Measurements from ENCODE around the gene KRT84.

Gene KRT84, protein sequence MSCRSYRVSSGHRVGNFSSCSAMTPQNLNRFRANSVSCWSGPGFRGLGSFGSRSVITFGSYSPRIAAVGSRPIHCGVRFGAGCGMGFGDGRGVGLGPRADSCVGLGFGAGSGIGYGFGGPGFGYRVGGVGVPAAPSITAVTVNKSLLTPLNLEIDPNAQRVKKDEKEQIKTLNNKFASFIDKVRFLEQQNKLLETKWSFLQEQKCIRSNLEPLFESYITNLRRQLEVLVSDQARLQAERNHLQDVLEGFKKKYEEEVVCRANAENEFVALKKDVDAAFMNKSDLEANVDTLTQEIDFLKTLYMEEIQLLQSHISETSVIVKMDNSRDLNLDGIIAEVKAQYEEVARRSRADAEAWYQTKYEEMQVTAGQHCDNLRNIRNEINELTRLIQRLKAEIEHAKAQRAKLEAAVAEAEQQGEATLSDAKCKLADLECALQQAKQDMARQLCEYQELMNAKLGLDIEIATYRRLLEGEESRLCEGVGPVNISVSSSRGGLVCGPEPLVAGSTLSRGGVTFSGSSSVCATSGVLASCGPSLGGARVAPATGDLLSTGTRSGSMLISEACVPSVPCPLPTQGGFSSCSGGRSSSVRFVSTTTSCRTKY

DNA sequence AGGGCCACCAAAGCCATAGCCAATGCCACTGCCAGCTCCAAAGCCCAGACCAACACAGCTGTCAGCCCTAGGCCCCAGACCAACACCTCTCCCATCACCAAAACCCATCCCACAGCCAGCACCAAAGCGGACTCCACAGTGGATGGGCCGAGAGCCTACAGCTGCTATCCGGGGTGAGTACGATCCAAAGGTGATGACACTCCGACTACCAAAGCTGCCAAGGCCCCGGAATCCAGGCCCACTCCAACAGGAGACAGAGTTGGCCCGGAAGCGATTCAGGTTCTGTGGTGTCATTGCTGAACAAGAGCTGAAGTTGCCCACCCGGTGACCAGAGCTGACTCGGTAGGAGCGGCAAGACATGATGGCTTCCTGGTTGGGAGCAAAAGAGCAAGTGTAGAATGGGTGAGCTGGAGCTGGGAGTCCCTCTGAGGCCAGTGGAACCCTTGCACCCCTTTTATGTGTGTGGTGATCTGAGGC lies at the start of gene KRT84:
Gene KRT84, minus strand, starts transcription at position 427 of the 477 bp plus-strand sequence. Its CDS starts 67 bp downstream, at position 360.
- no peak for DNase-seq

DNA sequence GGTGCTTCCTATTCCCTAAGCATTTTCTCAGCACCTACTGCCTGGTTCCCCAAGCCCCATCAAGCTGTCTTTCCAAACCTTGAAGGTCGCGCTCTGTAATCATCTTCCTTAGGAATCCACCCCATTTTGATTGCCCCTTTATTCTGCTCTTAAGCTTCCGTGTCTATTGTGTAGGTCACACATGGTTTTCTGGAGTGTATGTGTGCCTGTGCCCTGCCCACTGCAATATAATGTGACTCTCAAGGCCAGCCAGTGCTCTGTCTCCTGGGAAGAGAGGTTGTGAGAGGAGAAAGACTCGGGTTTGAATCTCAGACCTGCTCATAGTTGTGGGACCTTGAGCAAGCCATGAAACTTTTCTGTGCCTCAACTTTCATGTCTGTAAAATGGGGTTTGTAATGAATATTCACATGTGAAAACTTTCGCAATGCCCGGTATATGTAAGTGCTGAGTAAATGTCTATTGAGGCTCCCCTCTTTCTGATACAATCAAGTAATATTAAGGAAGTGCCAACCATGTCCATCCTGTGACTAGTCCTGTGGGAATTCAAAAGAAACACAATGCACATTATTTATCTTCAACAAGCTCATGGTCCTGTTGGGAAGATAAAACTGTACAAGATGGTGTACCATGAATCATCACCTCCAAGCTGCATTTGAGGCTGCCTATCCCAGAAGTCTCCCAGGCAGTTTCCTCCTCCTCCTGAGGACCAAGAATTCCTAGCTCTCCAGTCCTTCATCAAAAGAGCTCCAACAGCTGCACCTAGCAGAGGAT lies 49.5 kb upstream of the KRT84 start:
- DNase-seq = no peak

DNA sequence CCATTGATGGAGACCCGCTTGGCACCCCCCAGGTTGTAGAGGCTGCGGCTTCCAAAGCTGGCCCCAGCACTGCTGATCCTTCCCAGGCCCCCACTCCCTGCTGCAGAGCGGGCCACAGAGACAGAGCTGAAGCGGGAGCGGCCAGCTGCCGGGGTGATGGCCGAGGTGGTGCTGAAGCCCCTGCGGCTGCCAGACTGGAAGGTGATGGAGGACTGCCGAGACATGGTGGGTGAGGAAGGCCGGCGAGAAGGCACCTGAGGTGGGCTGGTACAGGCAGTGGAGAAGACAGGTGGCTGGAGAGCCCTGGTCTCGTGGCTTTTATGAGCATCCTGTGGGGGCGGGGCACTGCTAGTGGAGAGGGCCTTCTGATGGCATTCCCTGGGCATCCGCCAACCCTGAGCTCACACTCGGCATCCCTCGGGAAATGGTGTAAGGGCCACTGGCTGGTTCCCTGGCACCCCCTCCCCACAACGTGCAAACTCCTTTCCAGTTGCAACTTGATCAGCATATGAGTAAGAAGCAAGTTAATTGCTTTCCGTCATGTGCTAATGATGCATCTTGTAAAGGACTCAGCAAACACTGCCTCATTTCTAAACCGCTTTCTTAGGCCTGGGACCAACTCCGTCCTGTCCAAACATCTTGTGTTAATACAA lies 48.8 kb upstream of the KRT84 start, which contains the start of gene KRT75:
Gene KRT75, minus strand, starts transcription at position 291 of the 653 bp plus-strand sequence. Its CDS starts 67 bp downstream, at position 224.
- no peak for DNase-seq

- DNase-seq = no peak
Measured at GRCh38 chr12:52433501-52434080, 48.1 kb upstream of the KRT84 start.

DNA sequence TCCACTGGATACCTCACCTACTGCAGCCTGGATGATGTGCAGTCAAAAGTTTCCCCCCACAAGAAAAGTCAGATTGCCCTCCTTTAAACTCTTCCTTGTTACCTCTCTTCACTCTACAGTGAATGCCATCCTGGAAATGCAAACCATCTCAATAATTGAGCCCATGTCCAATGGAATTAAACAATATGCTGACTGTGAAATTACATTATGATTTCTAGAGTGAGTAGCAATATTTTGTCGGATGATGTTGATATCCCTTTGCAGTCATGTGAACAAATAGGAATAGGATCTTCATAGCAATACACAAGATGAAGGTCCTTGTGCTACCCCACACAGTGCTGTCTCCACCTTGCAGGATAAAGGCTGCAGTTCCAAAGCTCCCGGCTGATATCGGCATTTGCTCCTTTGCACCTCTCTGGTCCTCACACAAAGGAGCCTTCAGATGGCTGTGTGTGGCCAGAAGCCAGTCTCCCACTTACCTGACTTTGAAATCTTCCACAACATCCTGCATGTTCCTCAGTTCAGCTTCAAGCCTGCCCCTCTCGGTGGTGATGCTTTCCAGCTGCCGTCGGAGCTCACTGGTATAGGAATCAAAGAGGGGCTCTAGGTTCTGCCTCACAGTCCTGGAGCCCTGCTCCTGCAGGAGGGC lies 47.2 kb upstream of the KRT84 start:
- DNase-seq = no peak

DNA sequence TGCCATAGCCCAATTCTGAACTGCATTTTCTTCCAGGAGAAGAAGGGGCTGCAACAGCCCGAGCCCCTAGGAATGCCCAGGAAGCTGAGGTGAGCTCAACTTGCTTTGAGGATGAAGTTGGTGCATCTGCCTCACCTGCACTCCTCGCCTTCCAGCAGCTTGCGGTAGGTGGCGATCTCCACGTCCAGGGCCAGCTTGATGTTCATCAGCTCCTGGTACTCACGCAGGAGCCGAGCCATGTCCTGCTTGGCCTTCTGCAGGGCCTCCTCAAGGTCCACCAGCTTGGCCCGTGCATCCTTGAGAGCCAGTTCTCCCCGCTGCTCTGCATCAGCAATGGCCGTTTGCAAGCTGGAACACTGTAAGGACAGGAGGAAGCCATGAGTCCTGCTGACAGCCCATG lies 42.7 kb upstream of the KRT84 start:
- DNase-seq = no peak

- no peak for DNase-seq
Measured at GRCh38 chr12:52427083-52427482, 41.6 kb upstream of the KRT84 start.

DNA sequence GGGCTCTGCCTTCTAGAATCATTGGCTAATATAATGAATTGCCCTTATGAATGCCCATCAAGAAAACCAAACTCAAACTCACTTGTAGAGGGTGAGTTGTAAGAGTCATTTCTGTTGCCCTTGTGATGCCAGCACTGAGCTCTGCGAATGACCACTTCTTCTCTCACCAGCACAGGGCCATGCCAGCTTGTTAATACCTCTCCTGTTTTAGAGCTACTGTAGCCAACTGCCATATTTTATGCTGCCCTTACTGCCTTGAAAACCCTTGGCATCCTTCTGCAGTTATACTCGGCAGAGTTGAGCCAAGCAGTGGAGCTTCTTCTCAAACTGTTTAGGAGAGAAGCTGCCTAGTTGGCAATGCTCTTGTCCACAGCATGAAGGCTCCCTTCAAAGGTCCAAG lies 40.6 kb upstream of the KRT84 start:
- no peak for DNase-seq

DNA sequence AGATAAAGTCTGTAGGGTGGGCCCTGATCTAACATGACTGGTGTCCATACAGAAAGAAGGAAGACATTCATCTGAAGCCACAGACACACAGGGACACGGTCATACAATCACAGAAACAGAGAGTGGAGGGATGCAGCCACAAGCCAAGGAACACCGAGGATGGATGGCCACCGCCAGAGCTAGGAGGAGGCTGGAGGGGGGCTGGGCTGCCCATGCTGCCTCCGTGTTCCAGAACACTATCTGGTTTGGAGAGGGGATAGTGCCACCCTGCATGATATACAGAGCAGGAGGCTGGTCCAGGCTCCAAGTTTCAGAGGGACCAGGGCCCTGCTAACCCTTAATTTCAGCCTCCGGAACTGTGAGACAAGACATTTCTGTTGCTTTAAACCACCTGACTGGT lies 40.0 kb upstream of the KRT84 start:
- no peak for DNase-seq

- no peak for DNase-seq
Measured at GRCh38 chr12:52423661-52424500, 38.4 kb upstream of the KRT84 start.

GRCh38 chr12:52423035-52423434 lies 37.6 kb upstream of the KRT84 start:
- no peak for DNase-seq

GRCh38 chr12:52419656-52420055 lies 34.2 kb upstream of the KRT84 start:
- DNase-seq = no peak

DNA sequence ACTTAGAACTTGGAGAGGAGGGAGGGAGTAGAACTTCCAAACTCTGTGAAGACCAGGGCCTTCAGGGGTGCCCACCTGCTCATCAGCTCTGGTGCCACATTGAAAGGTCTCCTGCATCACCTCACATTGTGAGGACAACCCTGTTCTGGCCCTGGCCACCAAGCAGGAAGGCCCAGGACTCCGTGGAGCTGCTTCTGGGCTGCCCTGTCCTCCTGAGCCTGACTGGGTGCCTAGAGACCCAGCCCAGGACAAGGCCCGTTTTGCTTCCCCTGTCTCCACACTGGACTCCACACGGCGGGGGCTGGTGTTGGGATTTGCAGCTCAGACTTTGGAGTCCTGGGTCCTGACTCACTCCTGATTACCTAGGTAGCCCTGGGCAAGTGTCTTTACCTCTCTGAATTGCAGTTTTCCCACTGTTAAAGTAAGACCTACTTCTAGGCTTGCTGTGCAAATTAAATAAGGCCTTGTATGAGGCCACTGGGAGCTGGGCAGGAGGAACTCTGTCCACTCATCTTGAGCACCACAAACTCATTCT lies 33.2 kb upstream of the KRT84 start:
- no peak for DNase-seq

GRCh38 chr12:52417740-52418139 lies 32.3 kb upstream of the KRT84 start:
- DNase-seq = no peak

GRCh38 chr12:52416795-52417194 lies 31.3 kb upstream of the KRT84 start:
- no peak for DNase-seq

DNA sequence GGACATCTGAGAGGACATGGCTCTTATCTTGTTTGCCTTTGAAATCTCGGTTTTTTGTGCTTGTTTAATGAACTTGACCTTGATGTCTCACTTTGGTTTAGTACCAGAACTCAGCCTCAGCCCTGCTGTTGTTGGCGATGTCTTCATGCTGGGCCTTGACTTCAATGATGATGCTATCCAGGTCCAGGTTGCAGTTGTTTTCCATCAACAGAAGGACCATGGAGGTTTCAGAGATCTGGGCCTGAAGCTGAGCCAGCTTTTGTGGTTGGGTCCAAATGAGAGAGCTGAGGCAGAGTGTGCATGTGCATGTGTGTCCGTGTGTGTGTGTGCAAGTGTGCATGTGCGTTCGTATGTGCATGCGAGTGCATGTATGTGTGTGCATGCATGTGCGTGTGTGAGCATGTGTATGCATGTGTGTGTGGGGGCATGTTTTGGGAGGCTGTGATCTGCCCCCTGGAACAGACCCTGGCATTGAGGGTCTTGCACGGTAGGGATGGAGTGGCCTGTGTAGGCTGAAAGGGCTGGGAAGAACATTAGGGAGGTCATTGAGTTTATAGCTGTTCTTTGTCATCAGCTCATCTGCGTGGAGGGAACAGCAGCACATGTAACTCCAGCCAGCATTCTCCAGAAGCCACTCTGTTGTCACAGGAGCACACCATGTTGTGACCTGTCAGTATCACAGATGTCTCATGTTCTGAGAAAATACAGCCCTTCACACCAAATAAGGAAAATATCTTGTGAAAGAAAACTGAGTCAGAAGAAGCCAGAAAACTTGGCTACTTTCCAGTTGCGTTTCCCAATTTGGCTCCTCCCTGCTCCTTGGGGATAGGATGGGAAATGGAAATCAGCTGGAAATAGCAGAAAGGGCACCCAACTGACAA lies 30.7 kb upstream of the KRT84 start:
- no peak for DNase-seq

DNA sequence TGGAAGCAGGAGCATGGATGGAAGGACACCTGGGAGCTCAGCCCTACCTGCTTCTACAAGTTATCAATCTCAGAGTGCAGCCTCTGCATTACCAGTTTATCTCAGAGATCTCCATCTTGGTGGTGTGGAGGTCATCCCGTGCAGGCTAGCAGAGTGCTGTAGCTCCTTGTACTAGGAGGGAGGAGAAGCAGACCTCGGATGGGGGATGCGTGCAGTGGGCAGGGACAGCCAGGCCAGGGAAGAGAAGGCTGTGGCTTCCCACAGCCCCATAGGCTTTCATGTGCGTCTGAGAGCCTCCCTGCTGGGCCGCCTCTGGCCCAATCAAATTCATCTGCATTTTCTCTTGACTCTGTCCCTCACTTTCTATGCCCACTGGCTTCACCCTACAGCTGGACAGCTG lies 29.5 kb upstream of the KRT84 start:
- DNase-seq = no peak

DNA sequence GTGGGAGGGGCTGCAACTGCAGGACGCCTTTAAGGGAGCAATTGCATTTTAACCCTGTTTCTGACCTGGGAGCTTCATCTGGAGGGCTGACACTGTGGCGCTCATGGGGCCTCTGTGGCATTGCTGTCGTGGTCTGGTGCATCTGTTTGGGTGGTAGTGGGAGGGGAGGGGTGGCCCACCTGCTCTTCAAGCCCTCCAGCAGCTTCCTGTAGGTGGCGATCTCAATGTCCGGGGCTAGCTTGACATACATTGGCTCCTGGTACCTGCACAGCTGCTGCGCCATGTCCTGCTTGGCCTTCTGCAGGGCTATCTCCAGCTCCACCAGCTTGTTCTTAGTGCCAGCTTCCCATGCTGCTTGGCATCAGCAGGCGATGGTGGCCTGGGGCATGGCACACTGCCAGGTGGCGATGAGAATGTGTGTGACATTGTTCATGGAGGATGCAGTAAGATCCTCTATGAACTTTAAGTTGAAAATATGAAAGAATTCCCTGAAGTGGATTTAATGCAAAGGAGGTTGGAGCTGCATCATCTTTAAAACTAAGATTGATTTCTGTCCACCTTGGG lies 28.4 kb upstream of the KRT84 start:
- DNase-seq = no peak

DNA sequence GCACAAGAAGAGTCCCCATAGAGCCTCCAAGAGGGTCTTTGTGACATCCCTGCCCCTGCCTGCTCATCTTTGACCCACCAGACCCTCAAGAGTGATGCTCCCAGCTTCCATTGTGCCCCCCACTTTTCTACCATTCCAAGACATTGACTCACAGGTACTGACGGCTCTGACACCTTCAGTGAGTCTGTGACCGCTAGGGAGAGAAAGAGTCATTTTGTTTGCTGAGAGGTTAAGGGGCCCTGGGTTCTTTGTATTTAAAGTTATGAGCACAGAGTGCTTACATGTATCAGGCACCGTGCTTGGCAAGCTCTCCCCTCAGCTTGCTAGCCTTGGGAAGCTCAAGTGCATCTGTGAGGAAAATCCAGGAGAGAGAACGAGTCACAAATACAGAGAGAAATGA lies 27.8 kb upstream of the KRT84 start:
- DNase-seq = no peak
